Mesodermal cell (in vitro differentiated cells): ENCODE results near the gene TGM2.

ENCODE experiments used
- H3K27ac ChIP-seq: 2 replicates; pipeline ENCODE4 v1.7.0; 2013; ENCODE audit warnings: mild to moderate bottlenecking, low read depth, low read length, moderate library complexity; ENCODE audit not compliant: severe bottlenecking
- H3K36me3 ChIP-seq: 2 replicates; pipeline ENCODE4 v1.7.1; 2013; ENCODE audit warnings: mild to moderate bottlenecking, low read length, moderate library complexity; ENCODE audit not compliant: control insufficient read depth, insufficient read depth
- H3K4me1 ChIP-seq: one replicate; pipeline ENCODE4 v1.7.1; 2013; ENCODE audit warnings: mild to moderate bottlenecking, low read length; ENCODE audit not compliant: insufficient read depth, control insufficient read depth, poor library complexity, severe bottlenecking
- H3K4me3 ChIP-seq: 2 replicates; pipeline ENCODE4 v1.7.0; 2013; ENCODE audit warnings: low read length, control low read depth, mild to moderate bottlenecking; ENCODE audit not compliant: insufficient read depth, poor library complexity, severe bottlenecking; ENCODE audit errors: extremely low read depth
- H3K9me3 ChIP-seq: 2 replicates; pipeline ENCODE4 v1.7.1; 2013; ENCODE audit warnings: mild to moderate bottlenecking, low read length, moderate library complexity; ENCODE audit not compliant: control insufficient read depth
- WGBS, 2 experiments: methylation state at CpG; one replicate each; pipeline ENCODE4 v1.1.5; 2013; ENCODE audit warnings: missing lambda C conversion rate in 2 of 2; ENCODE audit not compliant: insufficient coverage in 2 of 2; 5-methylcytosine and 5-hydroxymethylcytosine counted together

Gene TGM2

DNA sequence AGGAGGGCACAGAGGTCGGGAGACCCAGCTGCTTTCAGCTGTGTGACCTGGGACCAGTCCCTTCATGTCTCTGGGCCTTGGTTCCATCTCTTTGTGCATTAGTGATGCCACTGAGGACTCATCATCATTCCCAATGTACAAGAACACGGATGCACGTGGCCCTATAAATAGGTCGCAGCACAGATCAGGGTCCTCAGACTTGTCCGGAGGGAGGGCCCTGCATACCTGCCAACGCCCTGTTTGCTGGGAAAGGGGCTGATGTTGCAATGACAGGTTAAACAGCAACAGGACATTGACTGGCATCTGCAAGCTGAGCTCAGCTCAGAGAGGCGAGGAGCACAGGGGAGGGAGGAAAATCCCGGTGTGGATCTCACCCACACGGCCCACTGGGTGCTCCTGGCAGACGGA, 21.8 kb downstream of the TGM2 start:
- H3K4me1 ChIP-seq, result peaks cover 45% of the 10 kb centered on the region
- H3K36me3 ChIP-seq, result peaks cover 76% of the 10 kb centered on the region
- WGBS, 2 experiments, result 90 to 91% methylated on average over 3 to 7 of the region's 10 CpGs
- no peaks in the 10 kb centered on the region for H3K9me3 ChIP-seq
- H3K4me3 ChIP-seq, result no peak overlapping the region
- H3K27ac ChIP-seq, result no peak overlapping the region

DNA sequence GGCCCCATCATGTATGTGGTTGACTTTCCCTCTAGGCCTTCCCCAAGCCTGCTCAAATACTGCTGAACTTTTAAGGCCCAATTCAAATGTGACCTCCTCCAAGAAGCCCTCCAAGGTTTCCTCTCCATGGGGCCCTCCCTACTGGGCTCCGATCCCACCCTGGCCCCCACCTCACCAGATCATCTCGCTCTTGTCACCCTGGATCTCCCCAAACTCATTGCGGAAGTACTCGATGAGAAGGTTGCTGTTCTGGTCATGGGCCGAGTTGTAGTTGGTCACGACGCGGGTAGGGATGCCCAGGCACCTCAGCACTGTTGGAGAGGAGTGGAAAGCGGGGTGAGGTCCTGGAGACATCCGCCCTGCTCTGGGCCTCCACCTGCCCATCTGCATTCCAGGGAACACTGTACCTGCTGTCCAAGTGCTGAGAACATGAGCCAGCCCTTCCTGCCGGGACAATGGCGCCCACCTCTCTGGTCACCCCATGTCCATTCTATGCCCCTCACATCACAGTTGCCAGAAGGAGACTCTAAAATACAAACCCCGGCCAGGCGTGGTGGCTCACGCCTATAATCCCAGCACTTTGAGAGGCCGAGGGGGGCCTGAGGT, 23.1 kb downstream of the TGM2 start:
- Histone ChIP-seq H3K27ac (no peak overlapping the region), H3K9me3 (no peaks in the 10 kb centered on the region), H3K4me3 (no peak overlapping the region), H3K36me3 (peaks cover 76% of the 10 kb centered on the region), H3K4me1 (peaks cover 45% of the 10 kb centered on the region)
- WGBS, 2 experiments, result 93 to 98% methylated on average over 13 to 16 of the region's 16 CpGs

DNA sequence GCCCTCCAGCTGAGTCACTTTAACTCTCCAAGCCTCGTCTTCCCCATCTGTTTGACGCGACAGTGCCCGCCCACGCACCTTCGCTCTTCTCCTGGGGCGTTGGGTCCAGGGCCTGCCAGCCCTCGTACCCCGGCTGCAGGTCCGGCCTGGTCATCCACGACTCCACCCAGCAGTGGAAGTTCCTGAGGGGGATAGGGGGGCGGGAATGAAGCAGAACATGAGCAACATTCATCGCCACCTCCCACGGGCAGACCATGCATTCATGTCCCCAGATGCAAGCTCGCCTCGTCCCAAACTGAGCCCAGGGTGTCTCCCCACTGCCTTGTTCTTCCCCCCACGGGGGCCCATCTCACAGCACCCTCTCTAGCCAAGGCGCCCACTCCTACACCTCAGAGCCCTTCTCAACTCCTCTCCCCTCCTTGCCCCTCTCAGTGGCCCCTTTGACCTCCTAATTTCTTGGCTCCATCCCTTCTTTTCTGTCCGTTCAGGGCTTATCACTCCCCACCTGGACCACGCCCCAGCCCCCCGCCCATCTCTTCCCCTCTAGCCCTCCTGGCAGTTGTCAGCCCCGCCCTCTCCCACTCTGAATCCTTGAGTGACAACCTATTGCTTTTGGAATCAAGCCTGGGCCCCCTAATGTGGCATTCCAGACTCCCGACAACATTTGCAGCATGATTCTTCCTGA, 23.7 kb downstream of the TGM2 start:
- Histone ChIP-seq H3K4me3 (no peak overlapping the region), H3K9me3 (no peaks in the 10 kb centered on the region), H3K27ac (no peak overlapping the region), H3K4me1 (peaks cover 45% of the 10 kb centered on the region), H3K36me3 (peaks cover 74% of the 10 kb centered on the region)
- WGBS, 2 experiments, result 82 to 88% methylated on average over 15 to 16 of the region's 23 CpGs

DNA sequence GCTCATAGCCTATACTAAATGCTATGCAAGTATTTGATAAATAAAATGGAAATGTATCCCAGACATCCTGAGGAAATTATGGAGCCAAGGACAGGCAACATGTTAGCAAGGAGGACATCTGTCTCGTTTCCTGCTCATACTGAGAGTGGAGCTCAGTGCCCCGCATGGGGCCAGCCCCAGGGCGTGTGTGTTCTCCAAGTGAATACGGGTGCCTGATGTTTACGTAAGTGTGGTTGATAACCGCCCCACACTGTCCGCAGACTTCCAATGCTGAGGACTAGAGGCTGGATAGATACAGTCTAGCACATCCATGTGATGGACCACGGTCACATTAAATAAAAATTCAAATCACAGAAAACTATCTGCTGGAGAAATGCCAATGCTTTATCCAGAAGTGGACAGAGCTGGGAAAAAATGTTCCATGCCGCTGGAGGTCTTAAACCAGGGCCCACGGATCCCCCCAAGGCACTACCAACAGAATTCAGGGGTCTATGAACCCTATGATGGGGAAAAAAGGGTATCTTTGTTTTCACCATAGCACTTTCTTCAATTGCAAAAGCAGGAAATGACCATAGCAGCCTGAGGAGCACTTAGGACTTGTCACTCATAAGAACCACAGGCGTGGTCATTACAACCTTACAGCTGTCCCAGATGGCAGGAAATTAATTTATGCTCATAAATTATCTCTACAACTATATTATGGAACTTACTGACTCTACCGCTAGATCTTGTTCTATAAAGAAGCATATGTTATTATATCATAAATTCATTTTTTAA, 24.9 kb downstream of the TGM2 start:
- H3K4me3 ChIP-seq, result no peak overlapping the region
- H3K9me3 ChIP-seq, result no peaks in the 10 kb centered on the region
- H3K27ac ChIP-seq, result peak overlapping the region; percentile 36
- H3K4me1 ChIP-seq, result peaks cover 55% of the 10 kb centered on the region
- WGBS, 2 experiments, result 76 to 77% methylated on average over 7 to 9 of the region's 12 CpGs
- H3K36me3 ChIP-seq, result peaks cover 70% of the 10 kb centered on the region

DNA sequence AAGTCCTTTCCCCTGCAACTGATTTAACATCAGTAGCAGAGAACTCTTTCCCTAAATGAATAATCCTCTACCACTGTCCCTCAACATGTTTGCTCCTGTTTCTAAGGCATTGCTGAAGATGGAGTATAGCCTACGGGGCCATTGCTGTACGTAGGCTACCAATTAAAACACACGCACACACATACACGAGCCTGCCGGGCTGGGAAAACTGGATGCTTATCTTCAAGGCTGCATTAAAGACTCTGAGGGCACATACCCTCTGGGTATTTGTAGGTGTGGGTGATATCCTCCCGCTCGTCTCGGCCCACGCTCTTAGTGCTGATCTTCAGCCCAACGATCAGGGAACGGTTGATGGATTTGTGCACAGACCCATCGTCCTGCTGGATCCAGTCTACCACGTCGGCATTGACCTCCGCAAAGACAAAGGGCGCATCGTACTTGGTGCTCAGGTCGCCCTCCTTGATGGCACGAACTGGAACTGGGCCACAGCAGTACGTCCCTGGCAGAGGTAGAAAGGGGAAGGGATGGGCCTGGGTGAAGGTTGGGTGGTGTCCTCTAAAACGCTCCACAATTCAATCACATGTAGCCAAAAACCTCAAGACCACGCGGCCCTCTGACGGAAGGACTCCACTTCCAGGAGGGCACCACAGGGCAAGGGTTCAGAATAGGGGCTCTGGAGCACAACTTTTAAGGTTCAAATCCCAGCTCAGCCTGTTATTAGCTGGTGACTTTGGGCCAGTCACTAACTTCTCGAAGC, 25.7 kb downstream of the TGM2 start:
- H3K27ac ChIP-seq, result no peak overlapping the region
- WGBS, 2 experiments, result 97 to 98% methylated on average over 9 to 16 of the region's 25 CpGs
- H3K36me3 ChIP-seq, result peaks cover 64% of the 10 kb centered on the region
- peaks cover 54% of the 10 kb centered on the region for H3K4me1 ChIP-seq
- no peaks in the 10 kb centered on the region for H3K9me3 ChIP-seq
- no peak overlapping the region for H3K4me3 ChIP-seq

DNA sequence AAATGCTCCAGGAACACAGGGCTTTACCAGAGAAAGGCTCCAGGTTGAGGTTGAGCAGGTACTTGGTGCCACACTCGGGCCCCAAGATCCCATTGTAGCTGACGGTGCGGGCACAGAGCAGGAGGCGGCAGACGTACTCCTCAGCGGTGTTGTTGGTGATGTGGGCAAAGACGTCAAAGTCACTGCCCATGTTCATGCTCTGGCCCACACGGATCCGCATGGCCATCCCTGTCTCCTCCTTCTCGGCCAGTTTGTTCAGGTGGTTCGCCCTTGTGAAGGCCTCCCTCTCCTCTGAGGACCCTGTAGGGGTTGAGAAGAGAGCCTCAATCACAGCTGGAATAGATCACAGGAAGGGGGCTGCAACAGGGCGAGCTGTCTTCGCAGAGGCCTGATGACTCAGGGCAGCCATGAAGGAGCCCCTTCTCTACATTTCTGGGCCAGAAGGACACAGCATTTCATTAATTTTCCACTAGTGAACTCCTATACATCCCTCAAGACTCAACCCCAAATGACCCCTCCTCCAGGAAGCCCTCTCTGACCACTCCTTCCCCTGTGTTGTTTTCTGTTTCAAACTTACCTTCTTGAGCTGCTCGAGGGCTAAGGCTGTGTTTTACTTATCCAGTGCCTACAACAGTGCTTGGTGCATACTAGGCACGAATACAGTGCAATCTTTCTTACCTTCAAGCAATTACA, 26.8 kb downstream of the TGM2 start:
- no peak overlapping the region for H3K27ac ChIP-seq
- no peak overlapping the region for H3K4me3 ChIP-seq
- no peaks in the 10 kb centered on the region for H3K9me3 ChIP-seq
- WGBS, 2 experiments, result 87 to 92% methylated on average over 12 to 15 of the region's 15 CpGs
- peaks cover 60% of the 10 kb centered on the region for H3K36me3 ChIP-seq
- H3K4me1 ChIP-seq, result peaks cover 50% of the 10 kb centered on the region

DNA sequence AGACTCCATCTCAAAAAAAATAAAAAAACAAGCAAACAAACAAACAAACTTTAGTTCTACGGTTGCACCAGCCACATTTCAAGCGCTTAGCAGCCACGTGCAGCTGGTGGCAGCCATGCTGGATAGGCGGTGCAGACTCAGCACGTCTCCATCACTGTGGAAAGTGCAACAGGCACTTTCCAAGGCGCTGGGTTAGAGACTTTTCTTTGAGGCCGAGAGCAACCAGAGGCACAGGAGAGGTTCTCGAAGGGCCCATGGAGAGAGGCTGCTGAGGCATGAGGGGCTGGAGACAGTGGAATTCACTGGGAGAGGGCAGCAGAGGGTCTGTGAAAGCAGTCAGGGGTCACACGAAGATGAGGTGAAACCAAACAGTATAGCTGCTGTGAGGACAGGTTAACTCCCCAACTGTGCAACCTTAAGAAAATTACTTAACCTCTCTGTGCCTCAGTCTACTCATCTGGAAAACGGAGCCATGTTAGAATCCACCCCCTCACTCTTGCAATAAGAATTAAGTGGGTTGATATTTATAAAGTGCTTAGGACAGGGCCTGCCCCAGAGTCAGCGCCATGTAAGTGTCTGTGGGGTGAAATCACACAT, 27.5 kb downstream of the TGM2 start:
- H3K9me3 ChIP-seq, result no peaks in the 10 kb centered on the region
- 91 to 94% methylated on average over 10 of the region's 11 CpGs for WGBS, 2 experiments
- peaks cover 60% of the 10 kb centered on the region for H3K36me3 ChIP-seq

DNA sequence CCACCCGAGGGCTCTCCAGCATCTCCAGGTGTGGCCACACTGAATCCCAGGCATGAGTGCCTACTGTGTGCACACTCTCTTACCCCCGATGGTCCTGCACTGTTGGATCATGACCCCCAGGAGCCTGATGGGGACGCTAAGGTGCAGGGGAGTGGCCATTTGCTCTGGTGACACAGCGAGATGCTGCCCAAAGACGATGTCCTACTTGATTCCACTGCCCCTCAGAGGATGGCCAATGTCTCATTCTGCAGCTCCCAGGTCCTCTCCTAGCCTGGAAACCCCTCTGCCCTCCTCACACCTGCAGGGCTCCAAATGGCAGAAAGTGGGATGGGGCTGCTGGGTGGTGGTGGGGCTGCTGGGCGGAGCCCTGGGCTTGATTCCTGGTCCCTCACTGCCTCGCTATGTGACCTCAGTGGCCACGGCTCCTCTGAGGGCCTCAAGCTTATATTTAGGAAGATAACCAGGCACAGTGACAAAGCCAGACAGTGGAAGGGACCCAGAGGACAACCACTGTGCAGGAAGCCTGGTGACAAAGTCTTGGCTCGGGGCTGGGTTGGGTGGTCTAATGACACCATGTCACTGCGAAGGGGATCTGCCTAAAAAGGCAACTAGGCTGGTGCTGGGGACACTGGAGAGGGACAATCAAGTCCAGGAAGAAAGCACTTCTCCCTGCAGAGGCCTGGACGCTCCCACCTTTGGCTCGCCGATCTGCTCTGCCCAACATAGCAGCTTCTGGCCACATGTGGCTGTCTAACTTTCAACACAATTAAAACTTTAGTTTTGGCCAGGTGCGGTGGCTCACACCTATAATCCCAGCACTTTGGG, 28.4 kb downstream of the TGM2 start:
- H3K9me3 ChIP-seq, result no peaks in the 10 kb centered on the region
- no peak overlapping the region for H3K27ac ChIP-seq
- WGBS, 2 experiments, result 90 to 93% methylated on average over 12 of the region's 14 CpGs
- H3K36me3 ChIP-seq, result peaks cover 54% of the 10 kb centered on the region
- peaks cover 51% of the 10 kb centered on the region for H3K4me1 ChIP-seq
- no peak overlapping the region for H3K4me3 ChIP-seq

More for the DNA sequence above, 27.5 kb downstream of the TGM2 start:
- Histone ChIP-seq H3K27ac (no peak overlapping the region), H3K4me3 (no peak overlapping the region), H3K4me1 (peaks cover 52% of the 10 kb centered on the region)

DNA sequence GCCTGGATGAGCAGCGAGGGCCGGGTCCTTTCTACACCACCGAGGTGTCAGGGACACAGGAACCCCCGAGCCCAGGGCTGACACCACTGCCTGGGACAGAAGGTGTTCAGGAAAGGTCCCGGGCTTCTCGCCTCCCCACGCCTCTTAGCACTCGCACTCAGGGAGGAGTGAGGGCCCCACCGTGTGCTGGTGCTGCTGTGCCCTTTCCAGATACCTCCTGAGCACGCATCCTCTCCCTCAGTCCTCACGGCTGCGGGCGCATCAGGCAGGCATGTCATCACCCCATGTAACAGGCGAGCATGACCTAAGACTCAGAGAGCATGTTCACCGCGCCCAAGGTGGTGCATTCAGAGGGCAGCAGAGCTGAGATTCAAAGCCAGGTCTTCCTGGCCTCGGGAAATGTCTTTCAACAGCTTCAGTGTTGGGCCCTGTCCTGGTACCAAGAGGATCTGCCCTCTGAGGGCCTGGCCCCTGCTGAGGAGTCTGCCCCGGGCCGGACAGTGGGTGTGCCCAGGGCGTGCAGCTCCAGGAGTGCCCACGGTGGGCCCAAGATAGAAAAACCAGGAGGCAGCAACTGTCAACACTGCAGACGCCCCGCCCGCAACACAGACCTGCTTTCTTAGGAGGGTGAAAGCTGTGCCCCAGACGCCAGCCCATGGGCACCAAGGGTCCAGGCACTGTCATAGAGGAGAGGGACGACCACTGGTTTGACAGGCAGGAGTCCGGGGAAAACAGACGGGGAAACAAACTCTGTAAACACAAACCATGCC, 29.2 kb downstream of the TGM2 start:
- Histone ChIP-seq H3K4me3 (no peak overlapping the region), H3K4me1 (peaks cover 49% of the 10 kb centered on the region), H3K9me3 (no peaks in the 10 kb centered on the region), H3K36me3 (peaks cover 46% of the 10 kb centered on the region), H3K27ac (peak overlapping the region; percentile 79)
- 94 to 95% methylated on average over 25 to 28 of the region's 28 CpGs for WGBS, 2 experiments
